ENCODE results near the gene FBXW5.
A peak's percentile ranks its signal among the peaks of the same experiment; 100 is the strongest.

FBXW5 gene

GRCh38 chr9:136978073-136978864 is 33.7 kb upstream of the FBXW5 start:
- peak; percentile 35 to 50 (median 45) for DNase-seq (ENCODE audit: low read depth in 3 of 3, low spot score in 1 of 3)

- no peak for DNase-seq (ENCODE audit: low read depth in 3 of 3, low spot score in 1 of 3)
Measured at GRCh38 chr9:136977649-136978072, 33.1 kb upstream of the FBXW5 start.

- no peak for DNase-seq (ENCODE audit: low read depth in 3 of 3, low spot score in 1 of 3)
Measured at GRCh38 chr9:136977223-136977622, 32.7 kb upstream of the FBXW5 start, which contains the start of gene PTGDS. Gene PTGDS (plus strand): TSS chr9:136977504. CDS start chr9:136977579, 75 bp downstream.

GRCh38 chr9:136975644-136976043 is 31.1 kb upstream of the FBXW5 start:
- no peak for DNase-seq (ENCODE audit: low read depth in 3 of 3, low spot score in 1 of 3)

GRCh38 chr9:136974817-136975535 is 30.4 kb upstream of the FBXW5 start:
- DNase-seq (ENCODE audit: low read depth in 3 of 3, low spot score in 1 of 3), result no peak

- no peak for DNase-seq (ENCODE audit: low read depth in 3 of 3, low spot score in 1 of 3)
Measured at GRCh38 chr9:136973618-136974617, 29.4 kb upstream of the FBXW5 start.

- DNase-seq (ENCODE audit: low read depth in 3 of 3, low spot score in 1 of 3), result no peak
Measured at GRCh38 chr9:136972743-136973142, 28.2 kb upstream of the FBXW5 start.

GRCh38 chr9:136972335-136972734 is 27.8 kb upstream of the FBXW5 start:
- DNase-seq (ENCODE audit: low read depth in 3 of 3, low spot score in 1 of 3), result no peak

- DNase-seq (ENCODE audit: low read depth in 3 of 3, low spot score in 1 of 3), result no peak
Measured at GRCh38 chr9:136971746-136972145, 27.2 kb upstream of the FBXW5 start.

GRCh38 chr9:136970361-136970760 is 25.8 kb upstream of the FBXW5 start:
- no peak for DNase-seq (ENCODE audit: low read depth in 3 of 3, low spot score in 1 of 3)

GRCh38 chr9:136969774-136970173 is 25.2 kb upstream of the FBXW5 start:
- no peak for DNase-seq (ENCODE audit: low read depth in 3 of 3, low spot score in 1 of 3)

GRCh38 chr9:136969150-136969549 is 24.6 kb upstream of the FBXW5 start:
- no peak for DNase-seq (ENCODE audit: low read depth in 3 of 3, low spot score in 1 of 3)

- DNase-seq (ENCODE audit: low read depth in 3 of 3, low spot score in 1 of 3), result no peak
Measured at GRCh38 chr9:136968333-136969127, 24.0 kb upstream of the FBXW5 start.

- no peak for DNase-seq (ENCODE audit: low read depth in 3 of 3, low spot score in 1 of 3)
Measured at GRCh38 chr9:136965771-136966484, 21.4 kb upstream of the FBXW5 start.

- DNase-seq (ENCODE audit: low read depth in 3 of 3, low spot score in 1 of 3), result no peak
Measured at GRCh38 chr9:136964833-136965422, 20.4 kb upstream of the FBXW5 start.

- DNase-seq (ENCODE audit: low read depth in 3 of 3, low spot score in 1 of 3), result no peak
Measured at GRCh38 chr9:136964171-136964689, 19.7 kb upstream of the FBXW5 start.

GRCh38 chr9:136963751-136964150 is 19.2 kb upstream of the FBXW5 start:
- no peak for DNase-seq (ENCODE audit: low read depth in 3 of 3, low spot score in 1 of 3)

GRCh38 chr9:136963341-136963740 is 18.8 kb upstream of the FBXW5 start:
- no peak for DNase-seq (ENCODE audit: low read depth in 3 of 3, low spot score in 1 of 3)

GRCh38 chr9:136962701-136963248 is 18.2 kb upstream of the FBXW5 start:
- DNase-seq (ENCODE audit: low read depth in 3 of 3, low spot score in 1 of 3), result no peak

Data from stimulated activated CD4-positive, alpha-beta T cell treated with anti-CD3 and anti-CD28 coated beads, TNF-alpha, amount 100 ng/mL, for 1 hour (primary cell).